Fibroblast of lung (primary cell): ENCODE measurements around the gene NUP205. TPM values are rescaled to one million over a fixed set of nuclear protein-coding genes. Genes with fewer than 3 reads are reported as not detected.
A peak's percentile ranks its signal among the peaks of the same experiment; 100 is the strongest.

Experiments
- DNase-seq, 2 donors: peaks; one replicate each; pipeline versions ENCODE4 v3.0.0 to v3.0.0-alpha.2; 2010; ENCODE audit warnings: low read depth in 2 of 2
- H2AFZ ChIP-seq: 2 replicates; pipeline ENCODE4 v1.5.1; 2012; ENCODE audit warnings: low read length, control low read depth, inconsistent platforms
- H3K27ac ChIP-seq: 2 replicates; pipeline ENCODE4 v1.5.1; 2011; ENCODE audit warnings: low read length, control low read depth; ENCODE audit not compliant: insufficient read depth
- H3K27me3 ChIP-seq: 2 replicates; pipeline ENCODE4 v1.5.1; 2011; ENCODE audit warnings: mild to moderate bottlenecking, low read length; ENCODE audit not compliant: control insufficient read depth, insufficient read depth
- H3K36me3 ChIP-seq: 2 replicates; pipeline ENCODE4 v1.5.1; 2011; ENCODE audit warnings: low read length; ENCODE audit not compliant: control insufficient read depth, insufficient read depth
- H3K4me1 ChIP-seq: 2 replicates; pipeline ENCODE4 v1.5.1; 2011; ENCODE audit warnings: low read length; ENCODE audit not compliant: control insufficient read depth, insufficient read depth; ENCODE audit errors: extremely low read depth
- H3K4me2 ChIP-seq: 2 replicates; pipeline ENCODE4 v1.5.1; 2011; ENCODE audit warnings: low read length, control low read depth; ENCODE audit not compliant: insufficient read depth; ENCODE audit errors: extremely low read depth
- H3K4me3 ChIP-seq, 4 experiments: fragments of 200-600 bp in 1 of 4; sonication (generic) in 1 of 4; replicated peaks in 1 of 4; 2 replicates each; pipeline ENCODE4 v1.5.1; 2011 to 2016; ENCODE audit warnings: low read length in 4 of 4, low read depth in 3 of 4, mild to moderate bottlenecking in 3 of 4, control low read depth in 2 of 4, inconsistent platforms in 1 of 4, mixed read lengths in 1 of 4; ENCODE audit not compliant: insufficient read depth in 1 of 4; ENCODE audit errors: control extremely low read depth in 1 of 4
- H3K79me2 ChIP-seq: 2 replicates; pipeline ENCODE4 v1.5.1; 2012; ENCODE audit warnings: mild to moderate bottlenecking, low read length, inconsistent platforms; ENCODE audit not compliant: control insufficient read depth, insufficient read depth
- H3K9ac ChIP-seq: 2 replicates; pipeline ENCODE4 v1.5.1; 2011; ENCODE audit warnings: mild to moderate bottlenecking, low read length, control low read depth; ENCODE audit not compliant: insufficient read depth
- H3K9me3 ChIP-seq: 2 replicates; pipeline ENCODE4 v1.5.1; 2012; ENCODE audit warnings: low read depth, low read length; ENCODE audit not compliant: control insufficient read depth, insufficient read depth
- H4K20me1 ChIP-seq: 2 replicates; pipeline ENCODE4 v1.5.1; 2011; ENCODE audit warnings: low read length; ENCODE audit not compliant: control insufficient read depth, insufficient read depth; ENCODE audit errors: extremely low read depth
- CTCF ChIP-seq, 2 donors: IDR thresholded peaks in 1 of 2; conservative IDR thresholded peaks in 1 of 2; 1 replicate in 1 of 2; 2 replicates in 1 of 2; pipeline ENCODE4 v1.5.1; 2011 to 2012; ENCODE audit warnings: low read length in 2 of 2, control low read depth in 1 of 2, inconsistent platforms in 1 of 2, low read depth in 1 of 2, mild to moderate bottlenecking in 1 of 2
- EZH2 ChIP-seq: IDR thresholded peaks from 2 replicates; pipeline ENCODE4 v1.5.1; 2012; ENCODE audit warnings: low read length, control low read depth, mild to moderate bottlenecking; ENCODE audit errors: missing control alignments
- polyA plus RNA-seq, 2 donors: library from polyadenylated mRNA; depleted of rRNA in 1 of 2; stranded (reverse) in 1 of 2; unstranded in 1 of 2; fragments of >200 nt; gene quantifications; 2 replicates each; pipeline ENCODE4 v1.2.1, GENCODE V29; 2011 to 2012; ENCODE audit warnings: missing spikeins in 1 of 2
- total RNA-seq: library from RNA; depleted of rRNA; stranded (reverse); fragments of >200 nt; gene quantifications from 2 replicates; pipeline ENCODE4 v1.2.1, GENCODE V29; 2014

Gene NUP205
- total and polyA plus RNA-seq, 2 donors (not counting 1 experiment from before 2014, with no cell fraction given): 28.1 to 36.7 TPM

DNA sequence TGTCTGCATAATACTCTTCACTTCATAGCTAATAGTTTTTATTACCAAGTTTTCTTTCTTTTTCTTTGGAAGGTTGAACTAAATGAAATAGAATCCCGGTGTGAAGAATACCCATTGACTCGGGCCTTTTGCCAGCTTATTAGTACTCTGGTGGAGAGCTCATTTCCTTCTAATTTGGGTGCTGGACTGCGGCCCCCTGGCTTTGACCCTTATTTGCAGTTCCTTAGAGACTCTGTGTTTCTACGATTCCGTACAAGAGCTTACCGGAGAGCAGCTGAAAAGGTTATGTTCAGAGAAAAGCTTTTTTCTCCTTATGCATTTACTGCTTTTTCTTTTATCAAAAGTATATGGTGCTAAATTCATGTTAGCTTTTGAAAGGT lies 40.2 kb downstream of the NUP205 start:
- Histone ChIP-seq H3K4me3 (no peak overlapping the region), H3K36me3 (peaks cover 3% of the 10 kb centered on the region), H3K9ac (no peak overlapping the region), H3K9me3 (no peaks in the 10 kb centered on the region), H3K4me1 (no peaks in the 10 kb centered on the region), H3K79me2 (no peaks in the 10 kb centered on the region), H4K20me1 (no peaks in the 10 kb centered on the region), H3K27ac (no peak overlapping the region), H3K4me2 (no peak overlapping the region), H2AFZ (no peak overlapping the region), H3K27me3 (no peaks in the 10 kb centered on the region)
- TF ChIP-seq CTCF (conservative IDR thresholded peaks at IDR 0.05 in 1 of 2, IDR thresholded peaks at IDR 0.05 in 1 of 2; ENCODE audit: low read depth in 1 of 2, low read length in 2 of 2) (no peak), EZH2 (no peak)
- DNase-seq: no peak

DNA sequence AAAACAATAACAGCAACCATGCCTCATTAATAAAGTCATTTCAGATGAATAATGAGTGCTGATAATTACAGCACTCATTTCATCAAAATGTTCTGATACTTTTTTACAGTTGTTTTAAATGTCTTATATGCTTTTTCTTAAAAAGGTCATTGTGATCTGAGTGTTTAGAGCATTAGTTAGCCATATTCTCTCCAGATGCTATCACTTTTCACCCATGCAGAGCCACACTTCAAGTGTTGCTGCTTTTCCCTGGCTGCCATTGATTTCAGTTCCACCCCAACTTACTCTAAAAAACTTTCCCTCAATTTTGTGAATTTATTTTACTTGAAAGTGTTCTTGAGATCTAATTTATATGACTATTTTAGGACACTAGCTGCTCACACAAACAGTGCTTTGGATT lies 41.8 kb downstream of the NUP205 start:
- no peaks in the 10 kb centered on the region for H3K27me3 ChIP-seq

GRCh38 chr7:135600226-135600625 lies 42.5 kb downstream of the NUP205 start:
- DNase-seq: peak in 1 of 2 donors; percentile 31
- Histone ChIP-seq H3K4me1 (no peaks in the 10 kb centered on the region), H3K4me2 (no peak overlapping the region), H3K9ac (no peak overlapping the region), H3K9me3 (no peaks in the 10 kb centered on the region), H3K27ac (no peak overlapping the region), H3K4me3 (no peak overlapping the region), H3K79me2 (no peaks in the 10 kb centered on the region), H3K27me3 (no peaks in the 10 kb centered on the region), H3K36me3 (peaks cover 4% of the 10 kb centered on the region), H2AFZ (no peak overlapping the region), H4K20me1 (no peaks in the 10 kb centered on the region)
- no peak for TF ChIP-seq CTCF (conservative IDR thresholded peaks at IDR 0.05 in 1 of 2, IDR thresholded peaks at IDR 0.05 in 1 of 2; ENCODE audit: low read depth in 1 of 2, low read length in 2 of 2)

More for the DNA sequence above, 41.8 kb downstream of the NUP205 start:
- Histone ChIP-seq H3K9me3 (no peaks in the 10 kb centered on the region), H2AFZ (no peak overlapping the region), H3K4me2 (no peak overlapping the region), H3K9ac (no peak overlapping the region), H3K4me3 (no peak overlapping the region), H3K79me2 (no peaks in the 10 kb centered on the region), H3K4me1 (no peaks in the 10 kb centered on the region), H3K36me3 (peaks cover 5% of the 10 kb centered on the region), H3K27ac (no peak overlapping the region), H4K20me1 (no peaks in the 10 kb centered on the region)
- no peak for DNase-seq
- TF ChIP-seq CTCF (conservative IDR thresholded peaks at IDR 0.05 in 1 of 2, IDR thresholded peaks at IDR 0.05 in 1 of 2; ENCODE audit: low read depth in 1 of 2, low read length in 2 of 2): no peak
- no peak for TF ChIP-seq EZH2
